ENCODE results near the gene HSD17B13. TPM values are rescaled to one million over a fixed set of nuclear protein-coding genes. Genes with fewer than 3 reads are reported as not detected.
"Not testable (repeated sequence)": the region's sequence is repeated elsewhere in the genome, so short reads cannot be mapped to it uniquely, and the experiment has no call there.

The HSD17B13 gene
- total RNA-seq, 2 donors from 2014 or later = 0.11 TPM; not detected in 1

DNA sequence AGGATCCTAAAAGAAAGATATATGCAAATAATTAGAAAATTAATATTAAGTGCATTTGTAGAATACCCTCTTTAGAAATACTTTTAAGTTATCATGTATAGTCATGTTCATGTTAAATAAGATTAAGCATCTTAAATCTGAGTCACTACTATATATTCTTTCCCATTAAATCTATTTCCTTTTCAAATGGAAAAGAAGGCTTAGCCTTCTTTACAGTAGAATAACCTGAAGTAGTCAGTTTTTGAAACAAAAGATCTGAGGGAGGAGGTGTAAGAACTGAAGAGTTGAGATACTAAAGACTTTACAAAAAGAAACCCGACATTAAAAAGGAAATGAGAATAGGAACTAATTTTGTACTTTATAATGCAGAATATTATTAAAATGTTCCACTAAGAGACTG, 14.7 kb upstream of the HSD17B13 start:
- H3K4me3 Mint-ChIP-seq = no peak overlapping the region
- no peak for ATAC-seq (replicated peaks)
- H3K9me3 Mint-ChIP-seq = peaks cover 16% of the 10 kb centered on the region
- H3K27ac Mint-ChIP-seq = no peak overlapping the region
- no peaks in the 10 kb centered on the region for H3K27me3 Mint-ChIP-seq
- no peaks in the 10 kb centered on the region for H3K4me1 Mint-ChIP-seq
- peaks cover 76% of the 10 kb centered on the region for H3K36me3 Mint-ChIP-seq (ENCODE audit: low read depth)

DNA sequence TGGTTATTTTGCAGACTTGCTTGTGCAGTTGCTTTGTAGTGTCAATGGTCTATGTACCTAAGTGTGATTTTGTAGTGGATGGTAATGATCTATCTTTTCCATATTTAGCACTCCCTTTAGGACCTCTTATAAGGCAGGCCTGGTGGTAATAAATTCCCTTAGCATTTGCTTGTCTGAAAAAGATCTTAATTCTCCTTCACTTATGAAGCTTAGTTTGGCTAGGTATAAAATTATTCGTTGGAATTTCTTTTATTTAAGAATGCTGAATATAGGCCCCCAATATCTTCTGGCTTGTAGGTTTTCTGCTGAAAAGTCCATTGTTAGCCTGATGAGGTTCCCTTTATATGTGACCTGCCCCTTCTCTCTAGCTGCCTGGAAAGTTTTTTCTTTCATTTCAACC, 10.6 kb upstream of the HSD17B13 start:
- Mint-ChIP-seq H3K4me1 (no peaks in the 10 kb centered on the region), H3K36me3 (ENCODE audit: low read depth) (peaks cover 37% of the 10 kb centered on the region), H3K27ac (no peak overlapping the region), H3K27me3 (no peaks in the 10 kb centered on the region), H3K9me3 (peaks cover 32% of the 10 kb centered on the region), H3K4me3 (no peak overlapping the region)
- no peak for ATAC-seq (replicated peaks)

DNA sequence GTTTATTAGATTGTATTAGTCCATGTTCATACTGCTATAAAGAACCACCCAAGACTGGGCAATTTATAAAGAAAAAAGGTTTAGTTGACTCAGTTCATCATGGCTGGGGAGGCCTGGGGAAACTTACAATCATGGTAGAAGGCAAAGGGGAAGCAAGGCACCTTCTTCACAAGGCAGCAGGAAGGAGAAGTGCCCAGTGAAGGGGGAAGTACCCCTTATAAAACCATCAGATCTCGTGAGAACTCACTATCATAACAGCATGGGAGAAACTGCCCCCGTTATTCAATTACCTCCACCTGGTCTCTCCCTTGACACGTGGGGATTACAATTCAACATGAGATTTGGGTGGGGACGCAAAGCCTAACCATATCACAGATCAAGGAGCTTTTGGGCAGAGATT, 8.1 kb upstream of the HSD17B13 start:
- peaks cover 13% of the 10 kb centered on the region for H3K36me3 Mint-ChIP-seq (ENCODE audit: low read depth)
- peaks cover 32% of the 10 kb centered on the region for H3K9me3 Mint-ChIP-seq
- H3K4me3 Mint-ChIP-seq = no peak overlapping the region
- no peak overlapping the region for H3K27ac Mint-ChIP-seq
- no peaks in the 10 kb centered on the region for H3K27me3 Mint-ChIP-seq
- no peaks in the 10 kb centered on the region for H3K4me1 Mint-ChIP-seq
- no peak for ATAC-seq (replicated peaks)

DNA sequence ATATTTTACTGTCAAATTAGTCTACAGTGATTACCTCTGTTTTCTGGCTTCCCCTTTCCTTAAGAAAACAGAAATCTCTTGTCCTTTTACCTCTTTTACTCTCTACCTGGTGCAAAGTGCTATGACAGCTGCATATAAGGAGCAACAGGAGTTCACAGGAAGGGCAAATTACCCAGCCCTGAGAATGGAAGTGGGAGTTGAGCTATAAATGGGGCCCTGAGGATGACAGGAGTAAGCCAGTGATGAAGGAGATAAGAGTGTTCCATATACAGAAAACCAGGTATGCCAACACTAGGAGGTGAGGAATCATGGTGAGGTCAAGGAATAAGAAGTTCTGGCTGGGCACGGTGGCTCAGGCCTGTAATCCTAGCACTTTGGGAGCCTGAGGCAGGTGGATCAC, 4.5 kb upstream of the HSD17B13 start:
- H3K4me3 Mint-ChIP-seq = no peak overlapping the region
- no peaks in the 10 kb centered on the region for H3K4me1 Mint-ChIP-seq
- peaks cover 14% of the 10 kb centered on the region for H3K9me3 Mint-ChIP-seq
- H3K36me3 Mint-ChIP-seq (ENCODE audit: low read depth) = no peaks in the 10 kb centered on the region
- no peaks in the 10 kb centered on the region for H3K27me3 Mint-ChIP-seq
- no peak for ATAC-seq (replicated peaks)
- no peak overlapping the region for H3K27ac Mint-ChIP-seq

DNA sequence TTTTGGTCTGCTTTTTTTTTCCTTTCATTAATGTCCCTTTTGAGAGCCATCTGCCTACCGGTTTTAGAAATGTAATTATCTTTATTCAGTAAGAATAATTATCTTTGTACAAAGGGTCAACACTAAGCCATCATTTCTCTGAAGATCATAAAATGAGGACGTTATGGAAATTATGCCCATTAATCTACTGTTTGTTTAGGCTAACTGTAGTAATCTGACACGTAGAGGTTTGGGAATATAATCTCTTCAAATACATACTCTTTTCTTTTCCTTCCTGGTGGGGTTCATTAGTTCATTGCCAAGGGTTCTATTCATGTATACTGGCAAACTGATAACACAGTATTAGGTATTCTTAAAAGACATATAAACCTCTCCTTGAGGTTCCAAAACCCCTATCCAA, 3.8 kb upstream of the HSD17B13 start:
- no peaks in the 10 kb centered on the region for H3K27me3 Mint-ChIP-seq
- no peaks in the 10 kb centered on the region for H3K4me1 Mint-ChIP-seq
- H3K4me3 Mint-ChIP-seq = no peak overlapping the region
- no peak overlapping the region for H3K27ac Mint-ChIP-seq
- H3K9me3 Mint-ChIP-seq = peaks cover 9% of the 10 kb centered on the region
- H3K36me3 Mint-ChIP-seq (ENCODE audit: low read depth) = no peaks in the 10 kb centered on the region
- ATAC-seq (replicated peaks) = no peak

DNA sequence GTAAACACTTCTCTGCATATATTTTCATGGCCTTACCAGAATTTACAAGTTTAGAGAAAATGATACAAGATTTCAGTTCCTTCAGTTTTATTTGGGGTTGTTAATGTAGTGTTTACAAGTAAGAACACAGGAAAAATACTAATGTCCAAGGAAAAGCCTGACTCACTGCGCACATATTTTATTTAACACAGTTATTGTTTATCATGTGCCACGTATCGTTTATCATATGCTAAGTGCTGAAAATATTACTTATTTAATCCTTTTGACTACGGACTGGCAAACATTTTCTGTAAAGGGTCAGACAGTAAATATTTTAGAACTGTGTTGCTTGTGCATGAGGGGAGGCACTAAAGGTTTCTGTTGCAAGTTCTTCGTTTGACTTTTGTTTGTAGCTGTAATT, 794 bp downstream of the HSD17B13 start:
- no peak for ATAC-seq (replicated peaks)
- Mint-ChIP-seq H3K4me3 (no peak overlapping the region), H3K27ac (no peak overlapping the region), H3K4me1 (no peaks in the 10 kb centered on the region), H3K27me3 (no peaks in the 10 kb centered on the region), H3K9me3 (no peaks in the 10 kb centered on the region), H3K36me3 (ENCODE audit: low read depth) (no peaks in the 10 kb centered on the region)

DNA sequence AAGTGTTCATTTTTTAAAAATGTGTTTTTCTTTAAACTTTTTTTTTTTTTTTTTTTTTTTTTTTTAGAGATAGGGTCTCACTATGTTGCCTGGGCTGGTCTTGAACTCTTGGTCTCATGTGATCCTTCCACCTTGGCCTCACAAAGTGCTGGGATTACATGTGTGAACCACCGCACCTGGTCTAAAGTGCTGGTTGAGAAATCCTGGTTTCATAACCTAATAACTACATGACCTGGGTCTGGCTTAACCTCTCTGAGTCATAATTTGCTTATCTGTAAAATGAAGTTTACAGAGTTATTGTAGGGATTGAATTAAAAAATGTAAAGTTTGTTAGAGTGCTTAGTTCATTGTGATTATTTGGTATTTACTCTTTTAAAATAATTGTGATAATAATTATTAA, 5.2 kb downstream of the HSD17B13 start:
- Mint-ChIP-seq H3K9me3 (no peaks in the 10 kb centered on the region), H3K27me3 (no peaks in the 10 kb centered on the region), H3K36me3 (ENCODE audit: low read depth) (no peaks in the 10 kb centered on the region), H3K4me3 (no peak overlapping the region), H3K4me1 (no peaks in the 10 kb centered on the region), H3K27ac (no peak overlapping the region)
- ATAC-seq (replicated peaks) = no peak

DNA sequence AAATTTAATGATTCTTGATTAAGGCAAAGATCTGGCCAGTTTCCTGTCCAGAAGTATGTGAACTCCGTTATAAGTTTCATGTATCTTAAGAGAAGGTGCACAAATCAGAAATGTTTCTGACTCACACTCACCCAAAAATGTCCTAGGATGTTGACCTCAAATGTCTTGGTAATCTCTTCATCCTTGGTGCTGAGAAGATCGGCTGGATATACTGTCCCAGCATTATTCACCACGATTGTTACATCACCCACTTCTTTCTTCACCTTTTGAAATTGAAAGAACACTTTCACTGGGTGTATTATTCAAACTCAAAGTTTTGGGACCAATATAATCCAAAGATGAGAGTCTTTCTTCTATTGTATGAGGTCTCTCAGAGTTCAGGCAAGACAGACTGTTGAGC, 5.7 kb downstream of the HSD17B13 start:
- Mint-ChIP-seq H3K27ac (no peak overlapping the region), H3K4me3 (no peak overlapping the region), H3K4me1 (no peaks in the 10 kb centered on the region), H3K36me3 (ENCODE audit: low read depth) (no peaks in the 10 kb centered on the region), H3K27me3 (no peaks in the 10 kb centered on the region), H3K9me3 (no peaks in the 10 kb centered on the region)
- no peak for ATAC-seq (replicated peaks)

DNA sequence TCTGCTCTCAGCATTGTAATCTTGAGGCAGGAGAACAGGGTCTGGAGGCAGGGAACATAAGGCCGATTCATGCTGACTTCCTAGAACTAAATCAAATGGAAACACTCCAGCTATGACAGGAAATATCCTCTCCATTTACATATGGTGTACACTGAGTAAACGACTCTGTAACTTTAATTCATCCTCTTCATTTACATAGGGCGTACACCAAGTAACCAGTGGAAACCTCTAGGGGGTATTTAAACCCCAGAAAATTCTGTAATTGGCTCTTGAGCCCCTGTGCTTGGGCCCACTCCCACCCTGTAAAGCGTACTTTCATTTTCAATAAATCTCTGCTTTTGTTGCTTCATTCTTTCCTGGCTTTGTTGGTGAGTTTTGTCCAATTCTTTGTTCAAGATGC, 7.7 kb downstream of the HSD17B13 start:
- H3K4me1 Mint-ChIP-seq; ATAC-seq (replicated peaks); H3K27me3 Mint-ChIP-seq; H3K4me3 Mint-ChIP-seq; H3K36me3 Mint-ChIP-seq (ENCODE audit: low read depth); H3K9me3 Mint-ChIP-seq; H3K27ac Mint-ChIP-seq: not testable (repeated sequence)

DNA sequence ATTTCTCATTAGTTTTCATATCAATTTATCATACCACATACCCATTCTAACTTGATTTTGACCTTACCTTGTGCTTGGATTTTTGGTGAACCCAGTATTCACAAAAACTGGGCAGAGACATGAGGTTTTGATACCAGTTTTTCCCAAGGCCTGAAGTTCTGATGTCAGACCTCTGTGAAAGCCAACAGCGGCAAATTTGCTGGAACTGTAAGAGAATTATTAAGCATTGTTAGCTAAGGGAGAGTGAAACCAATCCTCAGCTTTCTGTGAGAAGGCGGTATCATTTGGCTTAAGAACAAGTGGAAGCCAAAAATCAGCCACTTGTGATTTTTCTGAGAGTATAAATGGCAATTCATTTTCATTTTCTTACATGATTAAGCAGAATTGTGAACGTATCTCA, 8.9 kb downstream of the HSD17B13 start:
- H3K36me3 Mint-ChIP-seq (ENCODE audit: low read depth) = no peaks in the 10 kb centered on the region
- H3K27ac Mint-ChIP-seq = no peak overlapping the region
- H3K4me1 Mint-ChIP-seq = no peaks in the 10 kb centered on the region

DNA sequence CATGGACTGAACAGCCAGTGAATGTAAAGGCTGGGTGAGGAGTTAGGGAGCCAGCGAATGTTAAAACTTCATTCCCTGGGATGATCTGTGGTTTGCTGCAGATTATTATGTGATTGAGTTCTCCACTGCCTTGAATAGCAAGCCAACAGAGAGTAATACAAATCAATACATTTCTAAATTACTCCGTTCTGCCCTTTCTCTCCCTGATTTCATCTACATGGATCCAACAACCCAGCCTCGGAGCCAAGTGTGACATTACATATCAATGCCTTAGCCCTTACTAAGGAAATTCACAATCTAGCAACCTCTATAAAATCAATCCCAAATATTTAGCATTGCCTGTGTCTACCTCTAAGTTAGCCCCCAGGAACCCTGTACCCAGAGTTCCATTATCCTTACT, 11.0 kb downstream of the HSD17B13 start:
- no peak overlapping the region for H3K4me3 Mint-ChIP-seq
- no peak for ATAC-seq (replicated peaks)
- no peak overlapping the region for H3K27ac Mint-ChIP-seq
- no peaks in the 10 kb centered on the region for H3K27me3 Mint-ChIP-seq
- no peaks in the 10 kb centered on the region for H3K4me1 Mint-ChIP-seq
- H3K36me3 Mint-ChIP-seq (ENCODE audit: low read depth) = no peaks in the 10 kb centered on the region
- no peaks in the 10 kb centered on the region for H3K9me3 Mint-ChIP-seq

More for the DNA sequence above, 8.9 kb downstream of the HSD17B13 start:
- no peak overlapping the region for H3K4me3 Mint-ChIP-seq
- H3K9me3 Mint-ChIP-seq = no peaks in the 10 kb centered on the region
- H3K27me3 Mint-ChIP-seq = no peaks in the 10 kb centered on the region
- ATAC-seq (replicated peaks) = no peak

DNA sequence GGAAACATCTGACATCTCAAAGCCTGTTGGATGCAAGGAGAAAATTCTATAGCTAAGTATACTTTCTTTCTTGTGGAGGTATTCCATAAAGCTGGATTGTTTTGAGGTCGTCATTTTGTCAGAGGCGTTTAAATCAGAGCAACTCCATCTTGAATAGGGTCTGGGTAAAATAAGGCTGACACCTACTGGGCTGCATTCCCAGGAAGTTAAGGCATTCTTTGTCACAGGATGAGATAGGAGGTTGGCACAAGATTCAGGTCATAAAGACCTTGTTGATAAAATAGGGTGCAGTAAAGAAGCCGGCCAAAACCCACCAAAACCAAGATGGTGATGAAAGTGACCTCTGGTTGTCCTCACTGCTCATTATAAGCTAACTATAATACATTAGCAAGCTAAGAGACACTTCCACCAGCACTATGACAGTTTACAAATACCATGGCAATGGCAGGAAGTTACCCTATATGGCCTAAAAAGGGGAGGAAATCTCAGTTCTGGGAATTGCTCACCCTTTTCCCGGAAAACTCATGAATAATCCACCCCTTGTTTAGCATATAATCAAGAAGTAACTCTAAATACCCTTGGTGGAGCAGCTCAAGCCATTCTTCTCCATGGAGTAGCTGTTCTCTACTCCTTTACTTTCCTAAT, 11.9 kb downstream of the HSD17B13 start:
- Mint-ChIP-seq H3K4me1 (no peaks in the 10 kb centered on the region), H3K36me3 (ENCODE audit: low read depth) (no peaks in the 10 kb centered on the region), H3K4me3 (no peak overlapping the region), H3K9me3 (no peaks in the 10 kb centered on the region), H3K27ac (no peak overlapping the region), H3K27me3 (no peaks in the 10 kb centered on the region)
- ATAC-seq (replicated peaks) = no peak

DNA sequence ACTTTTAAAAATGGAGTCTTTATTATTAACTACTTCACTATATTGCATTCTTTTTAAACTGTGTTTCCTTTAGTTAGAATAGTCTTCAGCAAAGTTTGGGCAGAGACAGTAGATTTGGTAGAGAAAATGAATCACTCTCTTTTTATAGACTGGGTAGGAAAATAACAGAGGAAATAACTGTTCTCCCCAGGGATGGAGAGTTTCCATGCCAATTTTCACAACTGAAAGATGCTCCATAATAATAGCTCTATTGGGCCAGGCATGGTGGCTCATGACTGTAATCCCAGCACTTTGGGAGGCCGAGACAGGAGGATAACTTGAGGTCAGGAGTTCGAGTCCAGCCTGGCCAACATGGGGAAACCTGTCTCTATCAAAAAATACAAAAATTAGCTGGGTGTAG, 13.1 kb downstream of the HSD17B13 start:
- no peaks in the 10 kb centered on the region for H3K4me1 Mint-ChIP-seq
- no peaks in the 10 kb centered on the region for H3K36me3 Mint-ChIP-seq (ENCODE audit: low read depth)
- no peaks in the 10 kb centered on the region for H3K27me3 Mint-ChIP-seq
- no peak overlapping the region for H3K27ac Mint-ChIP-seq
- no peaks in the 10 kb centered on the region for H3K9me3 Mint-ChIP-seq
- no peak overlapping the region for H3K4me3 Mint-ChIP-seq
- ATAC-seq (replicated peaks) = no peak

DNA sequence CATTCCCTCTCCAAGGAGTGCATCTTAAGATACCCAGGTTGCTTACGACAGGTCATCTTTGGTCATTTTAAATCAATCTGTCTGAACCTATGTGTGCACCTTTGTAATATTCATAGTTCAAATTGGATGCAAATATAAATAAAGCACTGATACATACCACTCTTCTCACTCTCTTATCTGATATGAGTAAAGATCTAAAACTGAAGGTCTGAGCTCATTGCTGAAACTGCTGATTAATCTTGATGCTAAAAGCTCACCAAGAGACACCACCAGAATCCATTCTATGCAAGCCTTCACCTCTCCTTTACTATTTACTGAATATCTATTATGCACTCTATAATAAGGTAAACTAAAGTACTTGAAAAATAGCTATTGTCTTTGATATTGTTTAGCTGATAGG, 16.6 kb downstream of the HSD17B13 start:
- H3K27me3 Mint-ChIP-seq = peaks cover 4% of the 10 kb centered on the region
- no peaks in the 10 kb centered on the region for H3K36me3 Mint-ChIP-seq (ENCODE audit: low read depth)
- no peaks in the 10 kb centered on the region for H3K4me1 Mint-ChIP-seq
- H3K27ac Mint-ChIP-seq = no peak overlapping the region
- H3K9me3 Mint-ChIP-seq = no peaks in the 10 kb centered on the region
- no peak overlapping the region for H3K4me3 Mint-ChIP-seq
- ATAC-seq (replicated peaks) = peak; percentile 34

DNA sequence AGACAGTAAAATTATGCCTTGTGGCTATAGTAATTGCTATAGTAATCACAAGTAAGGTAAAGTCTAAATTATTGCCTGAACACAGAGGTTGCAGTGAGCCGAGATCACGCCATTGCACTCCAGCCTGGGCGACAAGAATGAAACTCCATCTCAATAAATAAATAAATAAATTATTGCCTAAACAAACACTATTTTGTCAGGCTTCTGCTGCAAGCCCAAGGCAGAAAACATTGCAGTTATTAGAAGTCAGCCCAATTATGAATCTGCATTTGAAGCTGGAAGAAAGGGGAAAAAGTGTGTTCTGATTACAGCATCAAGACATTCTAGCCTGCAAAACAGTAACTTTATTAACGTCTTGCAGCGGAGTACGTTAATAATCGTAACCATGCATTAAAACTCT, 17.1 kb downstream of the HSD17B13 start:
- Mint-ChIP-seq H3K9me3 (no peaks in the 10 kb centered on the region), H3K4me1 (no peaks in the 10 kb centered on the region), H3K4me3 (no peak overlapping the region)

More for the DNA sequence above, 17.1 kb downstream of the HSD17B13 start:
- ATAC-seq (replicated peaks) = no peak
- Mint-ChIP-seq H3K27me3 (peaks cover 4% of the 10 kb centered on the region), H3K27ac (no peak overlapping the region), H3K36me3 (ENCODE audit: low read depth) (no peaks in the 10 kb centered on the region)

All from activated T-helper 17 cell treated with anti-CD3 and anti-CD28 coated beads, Interleukin-2, amount 50 U/mL, for 72 hours (primary cell).